Effector memory CD4-positive, alpha-beta T cell (primary cell): Measurements from ENCODE around the gene PAFAH2.
"Not testable (repeated sequence)": the region's sequence is repeated elsewhere in the genome, so short reads cannot be mapped to it uniquely, and the experiment has no call there.

ENCODE experiments used
- DNase-seq, 3 donors: peaks; one replicate each; pipeline ENCODE4 v3.0.0-alpha.2; 2020
- H3K27ac ChIP-seq: 2 replicates; pipeline ENCODE4 v1.7.0; 2013; ENCODE audit warnings: mild to moderate bottlenecking, low read length, moderate library complexity; ENCODE audit not compliant: insufficient read depth, poor library complexity, severe bottlenecking
- H3K27me3 ChIP-seq: replicated peaks from 2 replicates; pipeline ENCODE4 v1.7.0; 2013; ENCODE audit warnings: mild to moderate bottlenecking, low read length; ENCODE audit not compliant: insufficient read depth, control insufficient read depth, poor library complexity, severe bottlenecking
- H3K36me3 ChIP-seq: 2 replicates; pipeline ENCODE4 v1.7.0; 2013; ENCODE audit warnings: mild to moderate bottlenecking, low read length, moderate library complexity; ENCODE audit not compliant: control insufficient read depth, insufficient read depth
- H3K4me1 ChIP-seq: 2 replicates; pipeline ENCODE4 v1.7.0; 2013; ENCODE audit warnings: low read length, mild to moderate bottlenecking; ENCODE audit not compliant: control insufficient read depth, insufficient read depth, poor library complexity, severe bottlenecking
- H3K4me3 ChIP-seq: 2 replicates; pipeline ENCODE4 v1.7.0; 2013; ENCODE audit warnings: low read length, low read depth, mild to moderate bottlenecking; ENCODE audit not compliant: insufficient read depth, poor library complexity, severe bottlenecking
- H3K9me3 ChIP-seq: 2 replicates; pipeline ENCODE4 v1.7.0; 2013; ENCODE audit warnings: mild to moderate bottlenecking, low read length, moderate library complexity; ENCODE audit not compliant: control insufficient read depth

Gene PAFAH2

GRCh38 chr1:25958465-25958864 lies 39.4 kb downstream of the PAFAH2 start:
- peaks cover 10% of the 10 kb centered on the region for H3K36me3 ChIP-seq
- H3K4me1 ChIP-seq, result no peaks in the 10 kb centered on the region
- H3K27ac ChIP-seq, result no peak overlapping the region
- H3K27me3 ChIP-seq, result no peaks in the 10 kb centered on the region
- no peaks in the 10 kb centered on the region for H3K9me3 ChIP-seq
- no peak for DNase-seq
- no peak overlapping the region for H3K4me3 ChIP-seq

DNA sequence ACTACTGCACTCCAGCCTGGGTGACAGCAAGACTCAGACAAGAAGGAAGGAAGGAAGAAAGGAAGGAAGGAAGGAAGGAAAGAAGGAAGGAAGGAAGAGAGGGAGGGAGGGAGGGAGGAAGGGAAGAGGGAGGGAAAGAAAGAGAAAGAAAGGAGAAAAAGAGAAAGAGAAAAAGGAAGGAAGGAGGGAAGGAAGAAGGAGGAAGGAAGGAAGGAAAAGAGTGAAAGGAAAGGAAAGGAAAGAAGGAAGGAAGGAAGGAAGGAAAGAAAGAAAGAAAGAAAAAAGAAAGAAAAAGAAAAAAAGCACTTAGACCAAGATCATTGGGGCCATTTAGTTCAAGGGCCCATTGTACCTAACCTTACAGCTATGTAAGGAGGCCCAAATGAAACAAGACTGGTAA lies 42.3 kb downstream of the PAFAH2 start:
- Histone ChIP-seq H3K9me3 (no peaks in the 10 kb centered on the region), H3K27me3 (no peaks in the 10 kb centered on the region), H3K4me1 (no peaks in the 10 kb centered on the region), H3K4me3 (no peak overlapping the region), H3K36me3 (no peaks in the 10 kb centered on the region), H3K27ac (no peak overlapping the region)
- no peak for DNase-seq

DNA sequence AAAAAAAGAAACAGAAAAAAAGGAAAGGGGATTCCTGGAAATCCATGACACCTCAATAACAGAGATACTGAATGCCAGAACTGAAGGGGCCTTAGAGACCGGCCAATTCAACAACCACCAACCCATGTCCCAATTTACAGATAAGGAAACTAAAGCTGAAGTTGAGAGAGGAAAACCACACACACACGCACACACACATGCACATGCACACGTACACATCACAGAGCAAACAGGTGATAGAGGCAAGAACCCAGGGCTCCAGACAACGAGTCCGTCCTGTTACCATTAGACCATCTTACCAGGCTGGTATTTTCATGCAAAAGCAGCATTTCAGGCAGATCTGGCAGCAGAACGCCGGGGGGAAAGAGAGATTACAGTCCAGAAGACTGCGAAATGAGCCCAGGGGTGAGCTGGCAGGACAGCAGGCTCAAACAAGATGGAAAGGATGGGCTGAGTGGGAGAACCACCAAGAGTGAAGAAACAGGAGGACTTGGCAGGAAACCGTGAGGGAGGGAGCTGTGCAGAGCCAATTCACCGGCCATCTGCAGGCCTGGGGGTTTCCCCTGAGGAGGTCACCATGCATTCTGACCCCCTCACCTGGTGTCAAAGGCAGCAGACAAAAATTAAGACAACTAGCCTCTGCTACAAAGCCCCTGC lies 43.5 kb downstream of the PAFAH2 start:
- Histone ChIP-seq H3K9me3 (no peaks in the 10 kb centered on the region), H3K4me1 (no peaks in the 10 kb centered on the region), H3K4me3 (no peak overlapping the region), H3K27ac (no peak overlapping the region), H3K27me3 (no peaks in the 10 kb centered on the region), H3K36me3 (no peaks in the 10 kb centered on the region)
- DNase-seq, result no peak

DNA sequence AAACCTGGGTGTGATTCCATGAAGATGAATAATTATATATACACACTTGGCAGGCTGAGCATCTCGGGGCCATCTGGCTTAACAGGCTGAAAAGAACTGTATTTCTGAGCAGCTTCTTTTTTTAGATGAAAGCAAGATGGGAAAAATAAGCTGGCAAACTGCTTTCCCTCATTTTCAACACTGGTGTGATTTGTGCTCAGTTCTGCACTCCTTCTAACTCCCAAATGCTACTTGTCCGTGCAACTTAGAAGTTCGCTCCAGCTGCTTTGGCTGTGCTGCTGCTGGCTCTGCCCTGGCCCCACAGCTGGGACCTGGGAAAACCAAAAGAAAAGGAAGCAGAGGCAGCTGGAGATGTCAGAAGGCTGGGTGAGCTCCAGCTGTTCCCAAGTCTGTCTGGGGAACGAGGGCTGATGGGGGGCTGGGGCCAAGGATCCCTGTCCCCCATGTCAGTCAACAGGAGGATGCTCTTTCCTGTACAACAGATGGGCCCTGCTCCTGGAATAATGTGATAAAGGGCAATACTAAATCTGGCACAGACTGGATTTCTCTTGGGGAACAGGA lies 44.9 kb downstream of the PAFAH2 start:
- DNase-seq, result no peak
- Histone ChIP-seq H3K27ac (no peak overlapping the region), H3K9me3 (no peaks in the 10 kb centered on the region)

DNA sequence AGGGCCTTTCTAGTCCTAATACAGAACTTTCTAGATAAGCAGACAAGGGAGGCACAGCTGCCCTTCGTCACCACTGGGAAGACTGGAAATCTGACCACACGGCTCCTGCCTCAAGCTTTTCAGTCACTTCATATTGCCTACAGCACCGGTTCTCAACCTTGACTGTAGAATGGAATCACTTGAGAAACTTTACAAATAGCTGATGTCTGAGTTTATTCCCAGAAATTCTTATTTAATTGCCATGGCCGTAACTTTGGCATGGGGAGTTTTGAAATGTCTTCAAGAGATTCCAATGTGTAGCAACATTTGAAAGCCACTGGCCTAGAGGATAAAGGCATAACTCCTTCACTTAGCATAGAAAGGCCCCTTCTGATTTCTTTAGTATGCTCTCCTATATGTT lies 49.2 kb downstream of the PAFAH2 start:
- DNase-seq, result no peak
- Histone ChIP-seq H3K4me3 (no peak overlapping the region), H3K27me3 (no peaks in the 10 kb centered on the region), H3K36me3 (no peaks in the 10 kb centered on the region), H3K27ac (no peak overlapping the region), H3K4me1 (no peaks in the 10 kb centered on the region), H3K9me3 (no peaks in the 10 kb centered on the region)

More for the DNA sequence above, 44.9 kb downstream of the PAFAH2 start:
- Histone ChIP-seq H3K4me3 (no peak overlapping the region), H3K4me1 (no peaks in the 10 kb centered on the region), H3K27me3 (no peaks in the 10 kb centered on the region), H3K36me3 (no peaks in the 10 kb centered on the region)

DNA sequence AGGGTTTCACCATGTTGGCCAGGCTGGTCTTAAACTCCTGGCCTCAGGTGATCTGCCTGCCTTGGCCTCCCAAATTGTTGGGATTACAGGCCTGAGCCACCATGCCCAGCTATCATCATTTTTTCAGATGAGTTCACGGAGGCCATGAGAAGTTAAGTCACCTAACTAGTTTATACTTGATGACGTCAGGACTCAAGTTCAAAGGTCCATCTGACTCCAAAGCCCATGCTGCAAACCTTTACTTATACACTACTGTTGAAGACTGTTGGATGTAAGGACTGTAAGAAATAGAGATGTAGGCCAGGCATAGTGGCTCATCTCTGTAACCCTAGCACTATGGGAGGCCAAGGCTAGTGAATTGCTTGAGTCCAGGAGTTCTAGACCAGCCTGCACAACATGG lies 50.8 kb downstream of the PAFAH2 start:
- no peaks in the 10 kb centered on the region for H3K4me1 ChIP-seq
- H3K27ac ChIP-seq, result no peak overlapping the region
- no peaks in the 10 kb centered on the region for H3K36me3 ChIP-seq
- no peaks in the 10 kb centered on the region for H3K9me3 ChIP-seq
- DNase-seq, result no peak
- no peak overlapping the region for H3K4me3 ChIP-seq
- no peaks in the 10 kb centered on the region for H3K27me3 ChIP-seq

GRCh38 chr1:25945761-25946160 lies 52.1 kb downstream of the PAFAH2 start:
- H3K4me3 ChIP-seq, result no peak overlapping the region
- H3K9me3 ChIP-seq, result no peaks in the 10 kb centered on the region
- H3K27ac ChIP-seq, result no peak overlapping the region
- no peaks in the 10 kb centered on the region for H3K27me3 ChIP-seq
- DNase-seq, result no peak
- H3K4me1 ChIP-seq, result no peaks in the 10 kb centered on the region
- no peaks in the 10 kb centered on the region for H3K36me3 ChIP-seq

- DNase-seq, result no peak
These were observed 52.9 kb downstream of the PAFAH2 start for GRCh38 chr1:25944986-25945385.

DNA sequence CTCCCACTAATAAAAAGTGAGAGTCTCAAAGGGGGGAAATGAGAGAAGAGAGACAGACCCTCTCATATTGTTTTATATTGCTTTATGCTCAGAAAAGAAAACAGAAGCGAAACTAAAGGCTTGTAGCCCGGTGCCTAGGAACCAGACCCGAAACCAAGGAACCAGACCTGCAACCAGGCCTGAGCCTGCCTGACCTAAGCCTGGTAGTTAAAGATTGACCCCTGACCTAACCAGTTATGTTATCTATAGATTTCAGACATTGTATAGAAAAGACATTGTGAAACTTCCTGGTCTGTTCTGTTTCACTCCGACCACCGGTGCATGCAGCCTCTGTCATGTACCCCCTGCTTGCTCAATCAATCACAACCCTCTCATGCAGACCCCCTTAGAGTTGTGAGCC lies 54.4 kb downstream of the PAFAH2 start:
- H3K36me3 ChIP-seq, H3K9me3 ChIP-seq, DNase-seq, H3K4me3 ChIP-seq, H3K4me1 ChIP-seq, H3K27ac ChIP-seq, H3K27me3 ChIP-seq: not testable (repeated sequence)

More at GRCh38 chr1:25944986-25945385, 52.9 kb downstream of the PAFAH2 start:
- Histone ChIP-seq H3K36me3 (no peaks in the 10 kb centered on the region), H3K27me3 (no peaks in the 10 kb centered on the region), H3K4me3 (no peak overlapping the region), H3K9me3 (no peaks in the 10 kb centered on the region), H3K4me1 (no peaks in the 10 kb centered on the region), H3K27ac (no peak overlapping the region)

DNA sequence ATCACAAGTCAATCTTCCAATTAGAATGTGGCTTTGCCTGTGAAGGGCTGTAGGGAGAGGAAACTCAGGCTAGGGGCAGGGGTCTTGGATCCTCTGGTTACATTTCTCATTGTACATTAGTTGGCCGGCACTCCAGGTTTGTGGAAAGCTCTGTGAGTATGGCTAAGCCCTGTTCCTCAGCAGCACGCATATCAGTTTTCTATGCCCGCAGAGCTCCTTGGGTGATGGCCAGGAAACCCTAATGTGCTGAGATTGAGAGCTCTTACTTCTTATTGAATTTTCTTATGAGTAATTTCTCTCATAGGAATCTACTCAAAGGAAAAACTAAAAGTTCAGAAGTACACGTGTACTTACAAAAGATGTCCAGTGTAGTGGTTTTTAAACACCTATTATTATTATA lies 60.9 kb downstream of the PAFAH2 start:
- Histone ChIP-seq H3K27me3 (no peaks in the 10 kb centered on the region), H3K27ac (no peak overlapping the region), H3K36me3 (no peaks in the 10 kb centered on the region), H3K9me3 (no peaks in the 10 kb centered on the region), H3K4me1 (no peaks in the 10 kb centered on the region), H3K4me3 (no peak overlapping the region)
- no peak for DNase-seq
